ENCODE measurements around the gene POU6F2. TPM values are rescaled to one million over a fixed set of nuclear protein-coding genes. Genes with fewer than 3 reads are reported as not detected.

Gene POU6F2
- total and polyA plus RNA-seq, 9 of the 15 experiments (the other 6 are each of a cell fraction or from before 2014, with no cell fraction given) = 0.29 to 1.5 (median 0.96) TPM

DNA sequence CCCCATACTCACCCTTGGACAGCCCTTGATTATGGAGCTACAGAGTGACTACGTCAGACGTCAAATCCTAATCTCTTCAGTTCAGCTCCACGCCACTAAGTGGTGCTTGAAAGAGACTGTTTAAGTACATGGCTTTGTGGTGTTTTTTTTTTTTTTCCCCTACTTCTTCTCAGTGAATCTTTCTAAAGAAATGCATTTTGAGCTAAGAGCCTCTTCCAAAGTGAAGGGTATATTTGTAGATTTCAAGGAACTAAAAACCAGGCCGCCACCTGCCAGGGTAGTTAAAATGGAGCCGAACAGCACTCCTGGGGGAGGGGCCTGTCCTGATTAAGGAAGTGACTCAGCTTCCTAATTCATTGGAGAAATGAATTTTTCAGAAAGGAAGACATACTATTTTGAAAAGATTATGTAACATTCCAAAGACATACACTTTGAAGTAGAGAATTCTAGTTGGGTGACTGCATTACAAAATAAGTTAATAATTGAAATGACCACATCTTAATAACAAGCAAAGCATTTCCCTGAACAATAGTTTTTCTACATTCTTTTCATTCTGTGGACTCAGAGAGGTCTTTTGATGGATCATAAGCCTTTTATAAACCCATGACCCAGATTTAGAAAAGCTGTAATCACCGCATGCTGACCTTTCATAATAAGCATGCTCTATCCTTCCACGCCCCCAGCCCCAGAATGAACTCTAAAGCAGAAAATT is 48.1 kb upstream of the POU6F2 start:
- H3K4me3 ChIP-seq = no peak overlapping the region
- WGBS (ENCODE audit: insufficient coverage, low coverage, missing lambda C conversion rate) = 61% methylated on average over 7 of the region's 7 CpGs
- ChIA-PET CTCF (ENCODE audit: low intra/inter-chr PET ratio) (interaction anchor here (0.6 kb wide), 1 partner anchor 156 kb away, joined by 4 read pairs; no protein-coding TSS in a partner anchor), POLR2A (interaction anchor here (0.6 to 0.8 kb wide), 3 partner anchors 10 to 694 kb away, joined by 3 to 4 read pairs (median 3); partner anchors contain the start of gene RALA)
- no peaks in the 10 kb centered on the region for H3K9me3 ChIP-seq (replicated peaks; ENCODE audit: control insufficient read depth, insufficient read depth, low read depth, low read length)
- in situ Hi-C loops (cut with MboI) (loop anchor here (5.0 kb wide), 1 partner anchor 538 kb away; no protein-coding TSS in a partner anchor), intact Hi-C loops (cut with micrococcal nuclease) (loop anchor here (5.0 to 10.0 kb wide), 3 partner anchors 132 to 425 kb away; no protein-coding TSS in a partner anchor)
- H2AFZ ChIP-seq (ENCODE audit: low read depth, low read length) = peak overlapping the region; percentile 94
- H3K27ac ChIP-seq (ENCODE audit: extremely low read depth, low read depth, low read length) = no peak overlapping the region
- FAIRE-seq (peak; percentile 72), DNase-seq (ENCODE audit: extremely low read depth in 1 of 4, low spot score in 3 of 4) (peak; percentile 17 to 41 (median 26)), ATAC-seq (peak; percentile 79)
- H3K79me2 ChIP-seq (ENCODE audit: control insufficient read depth, insufficient read depth, low read length) = no peaks in the 10 kb centered on the region
- peak overlapping the region; percentile 28; the same call in 1 of the 2 replicates for H3K4me2 ChIP-seq (ENCODE audit: insufficient read depth, low read length)
- no peaks in the 10 kb centered on the region for H4K20me1 ChIP-seq (replicated peaks; ENCODE audit: control insufficient read depth, insufficient read depth, low read length)
- no TSS peak for BruUV-seq (replicated peaks)
- H3K9me1 ChIP-seq (ENCODE audit: control insufficient read depth, insufficient read depth, low read length) = no peaks in the 10 kb centered on the region
- 0 out of 5 replicates have a peak, but pooled peaks cover 0 to 7% of the 10 kb centered on the region in 2 experiments for H3K4me1 ChIP-seq (replicated peaks in 1 of 2; ENCODE audit: control insufficient read depth in 2 of 2, insufficient read depth in 2 of 2, low read length in 2 of 2)
- H3K36me3 ChIP-seq (ENCODE audit: control insufficient read depth, insufficient read depth, low read length) = no peaks in the 10 kb centered on the region
- no peak overlapping the region for H3K9ac ChIP-seq (ENCODE audit: insufficient read depth in 1 of 2, low read depth in 2 of 2, low read length in 2 of 2)
- peaks cover 0 to 5% of the 10 kb centered on the region in 2 experiments; a peak in 1 of 5 replicates for H3K27me3 ChIP-seq (ENCODE audit: control insufficient read depth in 2 of 2, insufficient read depth in 2 of 2, low read length in 2 of 2)
- TF ChIP-seq CBFA2T2 (conservative IDR thresholded peaks at IDR 0.05) = no peak
- TF ChIP-seq SAFB2 (IDR thresholded peaks at IDR 0.05; ENCODE audit: borderline replicate concordance, low read depth, low read length, severe bottlenecking) = no peak
- no peak for TF ChIP-seq ZBTB43 (CRISPR knock-in tag; IDR thresholded peaks at IDR 0.05)
- TF ChIP-seq BMI1 (IDR thresholded peaks at IDR 0.05; ENCODE audit: low read length) = no peak
- TF ChIP-seq CEBPG (CRISPR knock-in tag; IDR thresholded peaks at IDR 0.05) = no peak
- TF ChIP-seq CEBPG (tag; conservative IDR thresholded peaks at IDR 0.05 in 1 of 2, IDR thresholded peaks at IDR 0.05 in 1 of 2) = peak in 1 of 2 experiments; percentile 54; a peak in 1 of 4 replicates
- TF ChIP-seq GTF2B (IDR thresholded peaks at IDR 0.05; ENCODE audit: extremely low read depth, insufficient read length) = no peak
- no peak for TF ChIP-seq USF2 (CRISPR knock-in tag; IDR thresholded peaks at IDR 0.05)
- no peak; the same call in 1 of the 2 replicates for TF ChIP-seq JUND (IDR thresholded peaks at IDR 0.05; ENCODE audit: borderline replicate concordance, low read depth, low read length)
- 0 out of 3 replicates have a peak, but pooled peaks have one; percentile 18 for TF ChIP-seq JUND (tag; IDR thresholded peaks at IDR 0.05; ENCODE audit: borderline replicate concordance, low read depth, low read length)
- no peak for TF ChIP-seq ZNF445 (CRISPR knock-in tag; IDR thresholded peaks at IDR 0.05; ENCODE audit: low read depth)
- no peak for TF ChIP-seq E2F3 (CRISPR knock-in tag; IDR thresholded peaks at IDR 0.05)
- 0 out of 4 replicates have a peak, but pooled peaks of 1 of the 2 experiments have one; percentile 16 for TF ChIP-seq TRIM24 (IDR thresholded peaks at IDR 0.05)
- no peak for TF ChIP-seq NCOA6 (IDR thresholded peaks at IDR 0.05)
- TF ChIP-seq CHCHD3 (CRISPR knock-in tag; IDR thresholded peaks at IDR 0.05) = no peak
- TF ChIP-seq PCBP2 (IDR thresholded peaks at IDR 0.05; ENCODE audit: low read depth, low read length, poor library complexity, severe bottlenecking) = no peak
- TF ChIP-seq FOXP4 (CRISPR knock-in tag; IDR thresholded peaks at IDR 0.05; ENCODE audit: borderline replicate concordance) = no peak
